Right hindlimb (tissue), 1 donor: ENCODE results near the gene MT4.
A peak's percentile ranks its signal among the peaks of the same experiment; 100 is the strongest.
"Not testable (repeated sequence)": the region's sequence is repeated elsewhere in the genome, so short reads cannot be mapped to it uniquely, and the experiment has no call there.

Experiments used
- DNase-seq: peaks from one replicate; pipeline ENCODE4 v3.0.0-alpha.2; 2018

MT4 gene

DNA sequence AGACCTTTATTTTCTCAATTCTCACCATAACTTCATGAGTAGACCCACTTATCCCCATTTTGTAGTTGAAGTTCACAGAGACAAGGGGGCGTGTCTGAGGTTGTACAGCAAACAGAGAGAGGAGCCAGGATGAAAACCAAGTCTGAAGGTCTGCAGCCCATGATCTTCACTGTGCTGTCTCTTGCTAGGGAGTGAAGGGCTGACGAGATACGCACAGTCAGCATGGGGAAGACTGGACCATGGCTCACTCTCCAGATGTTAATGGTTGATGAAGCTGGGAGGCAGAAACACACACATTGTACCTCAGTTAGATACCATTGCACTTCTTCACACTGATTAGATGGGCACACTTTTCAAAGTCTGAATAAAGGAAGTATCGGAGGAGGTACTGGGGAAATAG is 5.8 kb upstream of the MT4 start:
- no peak for DNase-seq

DNA sequence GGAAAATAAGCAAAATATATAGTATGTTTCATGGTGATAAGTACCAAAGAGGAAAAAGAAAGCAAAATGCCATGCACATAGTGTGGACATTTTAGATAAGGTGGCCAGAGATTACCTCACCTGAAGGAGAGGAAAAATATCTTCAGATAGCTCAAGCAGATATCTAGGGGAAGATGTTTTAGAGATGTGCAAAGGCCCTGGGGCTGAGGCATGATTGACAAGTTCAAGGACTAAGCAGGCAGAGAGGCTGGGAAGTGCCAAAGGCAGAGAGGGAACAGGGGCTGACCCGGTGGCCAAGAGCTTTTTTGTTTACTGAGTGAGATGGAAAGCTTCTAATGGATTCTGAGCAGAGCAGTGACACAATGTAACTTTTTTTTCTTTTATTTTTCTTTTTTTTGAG is 4.4 kb upstream of the MT4 start:
- no peak for DNase-seq

DNA sequence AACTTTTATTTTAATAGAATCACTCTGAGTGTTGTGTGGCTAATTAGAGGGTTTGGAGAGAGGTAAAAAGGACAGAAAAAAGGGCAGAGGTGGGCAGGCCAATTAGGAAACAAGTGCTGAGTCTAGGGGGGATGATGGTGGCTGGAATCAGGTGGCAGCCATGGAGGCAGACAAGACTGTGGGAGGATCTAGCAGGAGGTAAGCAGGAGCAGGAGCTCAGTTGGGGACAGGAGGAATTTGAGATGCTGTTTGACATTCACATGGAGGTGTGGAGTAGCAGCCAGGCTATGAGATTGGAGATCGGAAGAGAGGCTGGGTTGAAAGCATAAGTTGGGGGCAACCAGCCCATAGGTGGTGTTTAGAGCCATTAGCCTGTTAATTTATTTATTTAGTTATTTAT is 3.7 kb upstream of the MT4 start:
- no peak for DNase-seq

GRCh38 chr16:56569971-56570370 is 5.1 kb downstream of the MT4 start:
- DNase-seq: no peak

- no peak for DNase-seq
Observed at GRCh38 chr16:56571525-56571924, 6.7 kb downstream of the MT4 start.

GRCh38 chr16:56574625-56575024 is 9.8 kb downstream of the MT4 start:
- no peak for DNase-seq

GRCh38 chr16:56576585-56577299 is 11.9 kb downstream of the MT4 start:
- no peak for DNase-seq

DNA sequence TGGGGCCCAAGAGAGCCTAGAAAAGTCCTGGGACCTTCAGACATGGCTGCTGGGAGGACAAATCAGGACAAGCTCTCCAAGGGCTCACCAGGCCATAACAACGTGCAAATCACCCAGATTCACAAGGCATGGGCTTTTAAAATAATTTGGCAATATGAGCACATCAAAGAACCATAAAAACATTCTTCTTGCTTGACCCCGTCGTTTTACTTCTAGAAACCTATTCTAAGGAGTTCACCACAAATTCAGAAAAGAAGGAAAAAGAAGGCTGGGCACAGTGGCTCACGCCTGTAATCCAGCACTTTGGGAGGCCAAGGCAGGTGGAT is 12.4 kb downstream of the MT4 start:
- DNase-seq: no peak

DNA sequence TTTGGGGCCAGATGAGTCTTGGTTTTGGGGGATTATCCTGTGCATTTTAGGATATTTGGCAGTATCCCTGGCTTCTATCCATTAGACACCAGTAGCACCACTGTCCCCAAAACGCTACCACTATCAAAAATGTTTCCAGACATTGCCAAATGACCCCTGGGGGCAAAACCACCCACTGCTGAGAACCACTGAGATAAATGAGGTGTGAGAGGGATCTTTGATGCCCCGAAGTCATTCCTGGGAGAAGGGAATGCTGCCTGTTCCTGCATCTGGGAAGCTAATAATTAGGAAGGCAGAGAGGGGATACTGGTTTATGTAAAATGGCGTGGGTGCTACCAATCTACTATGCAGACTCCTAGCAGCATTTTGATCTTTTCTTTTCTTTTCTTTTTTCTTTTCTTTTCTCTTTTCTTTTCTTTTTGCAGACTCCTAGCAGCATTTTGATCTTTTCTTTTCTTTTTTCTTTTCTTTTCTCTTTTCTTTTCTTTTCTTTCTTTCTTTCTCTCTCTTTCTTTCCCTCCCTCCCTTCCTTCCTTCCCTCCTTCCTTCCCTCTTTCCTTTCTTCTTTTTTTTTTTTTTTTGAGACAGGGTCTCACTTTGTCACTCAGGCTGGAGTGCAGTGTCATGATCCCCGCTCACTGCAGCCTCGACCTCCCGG is 15.6 kb downstream of the MT4 start:
- no peak for DNase-seq

GRCh38 chr16:56582911-56583310 is 18.0 kb downstream of the MT4 start:
- DNase-seq: not testable (repeated sequence)

DNA sequence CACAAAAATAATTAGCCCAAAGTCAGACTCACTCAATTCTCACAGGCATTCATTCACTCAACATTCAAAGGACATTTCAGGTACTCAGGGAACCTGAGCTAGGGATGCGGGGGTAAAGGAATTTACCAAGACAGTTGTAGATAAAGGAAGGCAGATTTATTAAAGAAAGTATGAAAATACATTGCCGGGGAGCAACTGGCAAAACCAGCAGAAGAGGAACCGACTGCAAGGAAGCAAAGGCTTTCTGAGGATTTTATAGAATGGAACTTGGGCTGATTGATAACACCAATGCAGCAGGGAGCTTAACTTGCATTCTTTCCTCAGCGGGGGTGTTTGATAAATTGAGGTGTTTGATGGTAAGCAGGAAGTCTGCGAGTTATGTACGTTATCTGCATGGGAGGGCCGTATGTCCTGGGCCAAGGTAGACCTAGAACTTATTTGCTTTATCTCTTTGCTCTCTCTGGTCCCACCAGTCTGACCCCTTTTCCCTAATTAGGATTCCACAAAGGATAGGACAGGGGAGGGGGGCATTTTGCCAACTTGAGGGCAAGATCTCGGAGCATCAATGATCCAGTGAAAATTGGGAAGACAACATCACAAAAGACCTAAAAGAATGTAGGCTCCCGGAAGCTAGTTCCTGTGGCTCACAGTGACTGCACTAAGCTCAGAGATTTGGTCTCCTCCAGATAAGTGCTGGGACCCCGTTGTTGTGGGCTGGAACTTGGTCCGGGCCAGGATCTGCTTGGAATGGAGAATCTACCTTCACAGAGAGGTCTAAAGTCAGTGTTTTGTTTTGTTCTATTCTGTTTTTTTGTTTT is 18.7 kb downstream of the MT4 start:
- no peak for DNase-seq

- DNase-seq: no peak
Observed at GRCh38 chr16:56584276-56584675, 19.4 kb downstream of the MT4 start.

DNA sequence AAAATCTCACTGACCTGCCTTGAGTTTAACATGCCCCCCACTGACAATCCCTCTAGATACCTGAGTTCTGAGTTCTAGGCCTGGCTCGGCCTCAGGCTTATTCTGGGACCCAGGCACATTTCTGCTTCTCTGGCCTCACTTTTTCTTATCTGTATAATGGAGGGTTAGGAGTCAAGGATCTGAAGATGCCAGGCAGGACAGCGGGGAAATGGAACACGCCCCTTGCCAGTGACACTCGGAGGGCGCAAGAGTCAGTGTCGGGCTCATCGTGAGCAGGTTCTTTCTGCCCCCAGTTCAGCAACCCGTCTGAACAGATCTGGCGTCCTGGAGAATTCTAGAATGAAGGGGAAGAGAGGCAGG is 23.9 kb downstream of the MT4 start:
- no peak for DNase-seq

DNA sequence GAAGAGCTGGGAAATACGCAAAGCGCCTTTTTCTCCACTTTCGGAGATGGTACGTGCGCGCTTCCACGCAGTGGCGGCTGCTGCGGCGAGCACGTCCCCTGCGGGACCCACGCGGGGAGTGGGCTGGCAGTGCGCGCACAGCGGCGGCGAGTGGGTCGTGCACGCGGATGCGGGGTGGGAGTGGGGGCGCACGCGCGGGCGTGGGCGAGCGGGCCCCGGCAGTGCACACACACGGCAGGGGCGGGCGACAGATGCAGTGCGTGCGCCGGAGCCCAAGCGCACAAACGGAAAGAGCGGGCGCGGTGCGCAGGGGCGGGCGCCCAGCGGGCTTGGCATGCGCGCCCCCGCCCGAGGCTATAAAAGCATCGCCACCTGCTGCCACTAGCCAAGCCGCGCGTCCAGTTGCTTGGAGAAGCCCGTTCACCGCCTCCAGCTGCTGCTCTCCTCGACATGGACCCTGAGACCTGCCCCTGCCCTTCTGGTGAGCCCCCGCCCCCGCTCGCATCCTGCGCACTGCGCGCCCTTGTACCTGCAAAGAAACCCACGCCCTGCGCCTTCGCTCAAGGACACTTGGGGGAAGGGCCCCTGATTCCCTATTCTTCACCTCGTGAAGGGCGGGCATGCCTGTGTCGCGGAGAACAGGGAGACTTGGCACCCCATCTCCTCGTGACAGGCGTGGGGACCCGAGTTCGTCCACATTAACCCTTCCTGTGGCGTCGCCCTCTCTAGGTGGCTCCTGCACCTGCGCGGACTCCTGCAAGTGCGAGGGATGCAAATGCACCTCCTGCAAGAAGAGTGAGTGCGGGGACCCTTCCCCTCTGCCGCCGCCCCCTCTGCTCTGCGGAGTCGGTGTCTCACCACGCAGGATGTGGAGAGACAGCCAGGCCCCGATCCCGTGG is 24.5 kb downstream of the MT4 start, which contains the start of gene MT3:
Gene MT3, plus strand, starts transcription at position 388 of the 899 bp plus-strand sequence. Its CDS starts 63 bp downstream, at position 451.
- peak; percentile 42 for DNase-seq

DNA sequence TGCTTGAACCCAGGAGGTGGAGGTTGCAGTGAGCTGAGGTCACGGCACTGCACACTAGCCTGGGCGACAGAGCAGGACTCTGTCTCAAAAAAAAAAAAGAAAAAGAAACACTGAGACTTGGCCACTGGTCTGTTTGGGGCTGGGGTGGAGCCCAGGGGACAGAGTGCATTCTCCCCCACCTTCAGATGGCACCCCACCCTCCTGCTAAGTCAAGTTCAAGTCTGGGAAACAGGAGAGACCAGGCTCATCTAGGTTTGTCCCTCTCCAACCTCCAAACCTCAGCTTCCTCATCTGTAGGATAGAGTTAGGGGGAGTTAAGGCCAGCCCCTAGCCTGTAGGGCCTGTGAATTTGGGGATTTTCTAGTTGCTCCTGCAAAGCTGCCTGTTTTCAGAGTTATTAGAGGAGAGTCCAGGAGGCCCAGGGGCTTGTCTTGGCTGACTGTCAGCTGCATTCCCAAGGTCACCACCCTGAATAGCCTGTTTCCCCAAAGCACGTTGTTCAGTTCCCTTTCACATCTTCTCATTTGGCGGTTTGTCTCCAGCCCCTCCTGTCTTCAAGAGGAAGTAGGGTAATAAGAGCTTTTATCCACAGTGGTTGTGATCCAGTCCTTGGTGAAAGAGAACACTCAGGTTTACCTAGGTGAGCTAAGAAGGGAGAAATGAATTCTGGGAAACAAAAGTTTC is 26.6 kb downstream of the MT4 start:
- DNase-seq: no peak

GRCh38 chr16:56593573-56594291 is 28.9 kb downstream of the MT4 start:
- DNase-seq: no peak

GRCh38 chr16:56594292-56594619 is 29.4 kb downstream of the MT4 start:
- DNase-seq: no peak

- DNase-seq: no peak
Observed at GRCh38 chr16:56600398-56600999, 35.6 kb downstream of the MT4 start.

- no peak for DNase-seq
Observed at GRCh38 chr16:56601325-56601724, 36.5 kb downstream of the MT4 start.

DNA sequence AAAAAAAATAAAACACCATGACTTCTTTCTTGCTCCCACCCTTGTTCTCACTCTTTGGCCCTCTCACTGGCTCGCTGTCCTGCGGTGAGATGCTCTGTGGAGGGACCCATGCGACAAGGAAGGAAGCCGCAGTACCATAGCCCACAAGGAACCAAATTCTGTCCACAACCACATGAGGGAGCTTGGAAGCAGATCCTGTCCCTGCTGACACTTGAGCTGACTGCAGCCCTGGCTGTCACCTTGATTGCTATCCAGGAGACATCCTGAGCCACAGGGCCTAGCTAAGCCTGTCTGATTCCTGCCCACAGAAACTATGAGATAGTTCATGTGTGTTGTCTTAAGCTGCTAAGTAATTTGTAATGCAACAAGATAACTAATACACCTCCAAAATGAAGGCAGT is 38.7 kb downstream of the MT4 start:
- no peak for DNase-seq

GRCh38 chr16:56604966-56605365 is 40.1 kb downstream of the MT4 start:
- DNase-seq: no peak
